Osteoblast (primary cell): ENCODE results near the gene RTBDN. TPM values are rescaled to one million over a fixed set of nuclear protein-coding genes. Genes with fewer than 3 reads are reported as not detected.
A peak's percentile ranks its signal among the peaks of the same experiment; 100 is the strongest.

Source experiments
- DNase-seq: peaks from one replicate; pipeline ENCODE4 v3.0.0; 2011; ENCODE audit warnings: low spot score, mixed read lengths; ENCODE audit not compliant: insufficient read length; ENCODE audit errors: missing footprints
- H2AFZ ChIP-seq: 2 replicates; pipeline ENCODE4 v1.6.0; 2011; ENCODE audit warnings: mild to moderate bottlenecking, low read length
- H3K27ac ChIP-seq: 2 replicates; pipeline ENCODE4 v1.5.1; 2011; ENCODE audit warnings: mild to moderate bottlenecking, low read depth, low read length, moderate library complexity
- H3K27me3 ChIP-seq: 2 replicates; pipeline ENCODE4 v1.6.0; 2012; ENCODE audit warnings: mild to moderate bottlenecking, control low read depth, inconsistent platforms, low read length, moderate library complexity; ENCODE audit not compliant: insufficient read depth
- H3K36me3 ChIP-seq: 2 replicates; pipeline ENCODE4 v1.5.1; 2011; ENCODE audit warnings: mild to moderate bottlenecking, low read length, control low read depth, moderate library complexity; ENCODE audit not compliant: insufficient read depth
- H3K4me1 ChIP-seq: 2 replicates; pipeline ENCODE4 v1.5.1; 2011; ENCODE audit warnings: mild to moderate bottlenecking, low read length, control low read depth, moderate library complexity; ENCODE audit not compliant: insufficient read depth
- H3K4me2 ChIP-seq: 2 replicates; pipeline ENCODE4 v1.6.0; 2011; ENCODE audit warnings: mild to moderate bottlenecking, low read length; ENCODE audit not compliant: insufficient read depth
- H3K4me3 ChIP-seq: fragments of 200-600 bp; sonication (generic); 3 replicates; pipeline ENCODE4 v1.5.1; 2012; ENCODE audit warnings: mild to moderate bottlenecking, low read length, inconsistent platforms; ENCODE audit not compliant: insufficient read depth
- H3K79me2 ChIP-seq: 2 replicates; pipeline ENCODE4 v1.6.0; 2012; ENCODE audit warnings: mild to moderate bottlenecking, low read length, control low read depth, inconsistent platforms; ENCODE audit not compliant: insufficient read depth
- H3K9me3 ChIP-seq: 2 replicates; pipeline ENCODE4 v1.5.1; 2011; ENCODE audit warnings: low read depth, low read length, control low read depth
- H4K20me1 ChIP-seq: 2 replicates; pipeline ENCODE4 v1.6.0; 2012; ENCODE audit warnings: mild to moderate bottlenecking, low read length, control low read depth; ENCODE audit not compliant: insufficient read depth
- total RNA-seq: library from RNA; depleted of rRNA; stranded (reverse); fragments of >200 nt; gene quantifications from 2 replicates; pipeline ENCODE4 v1.2.3, GENCODE V29; 2012
- TF ChIP-seq, protein P1 (sequence below): IDR thresholded peaks from 2 replicates; pipeline ENCODE4 v1.5.1; 2011; ENCODE audit warnings: mild to moderate bottlenecking, low read depth, low read length, moderate library complexity; ENCODE audit errors: extremely low read depth

The RTBDN gene
- total RNA-seq, 1 donor = not detected

DNA sequence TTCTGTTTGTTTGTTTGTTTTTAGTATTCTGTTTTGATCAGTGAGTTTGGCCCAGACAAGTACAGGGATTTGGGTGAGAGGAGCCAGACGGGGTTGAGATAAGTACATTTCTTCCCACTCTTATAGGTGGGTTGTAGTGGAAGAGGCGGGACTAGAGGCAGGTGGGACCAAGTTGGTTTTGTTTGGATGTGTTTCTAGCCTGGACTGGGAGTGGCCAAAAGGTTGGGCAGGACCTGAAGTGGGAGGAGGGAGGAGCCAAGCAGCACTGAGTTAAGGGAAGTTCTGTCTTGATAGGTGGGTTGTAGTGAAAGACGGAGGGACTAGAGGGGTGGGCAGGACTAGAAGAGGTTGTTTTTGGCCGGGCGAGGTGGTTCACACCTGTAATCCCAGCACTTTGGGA lies 37.9 kb upstream of the RTBDN start:
- Histone ChIP-seq H3K4me1 (no peaks in the 10 kb centered on the region), H3K36me3 (no peaks in the 10 kb centered on the region), H3K79me2 (no peaks in the 10 kb centered on the region), H4K20me1 (no peaks in the 10 kb centered on the region), H3K4me2 (no peak overlapping the region), H3K27ac (no peak overlapping the region), H3K27me3 (no peaks in the 10 kb centered on the region), H2AFZ (no peak overlapping the region), H3K9me3 (no peaks in the 10 kb centered on the region), H3K4me3 (no peak overlapping the region)
- TF ChIP-seq, protein P1, sequence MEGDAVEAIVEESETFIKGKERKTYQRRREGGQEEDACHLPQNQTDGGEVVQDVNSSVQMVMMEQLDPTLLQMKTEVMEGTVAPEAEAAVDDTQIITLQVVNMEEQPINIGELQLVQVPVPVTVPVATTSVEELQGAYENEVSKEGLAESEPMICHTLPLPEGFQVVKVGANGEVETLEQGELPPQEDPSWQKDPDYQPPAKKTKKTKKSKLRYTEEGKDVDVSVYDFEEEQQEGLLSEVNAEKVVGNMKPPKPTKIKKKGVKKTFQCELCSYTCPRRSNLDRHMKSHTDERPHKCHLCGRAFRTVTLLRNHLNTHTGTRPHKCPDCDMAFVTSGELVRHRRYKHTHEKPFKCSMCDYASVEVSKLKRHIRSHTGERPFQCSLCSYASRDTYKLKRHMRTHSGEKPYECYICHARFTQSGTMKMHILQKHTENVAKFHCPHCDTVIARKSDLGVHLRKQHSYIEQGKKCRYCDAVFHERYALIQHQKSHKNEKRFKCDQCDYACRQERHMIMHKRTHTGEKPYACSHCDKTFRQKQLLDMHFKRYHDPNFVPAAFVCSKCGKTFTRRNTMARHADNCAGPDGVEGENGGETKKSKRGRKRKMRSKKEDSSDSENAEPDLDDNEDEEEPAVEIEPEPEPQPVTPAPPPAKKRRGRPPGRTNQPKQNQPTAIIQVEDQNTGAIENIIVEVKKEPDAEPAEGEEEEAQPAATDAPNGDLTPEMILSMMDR = no peak
- peak; percentile 89 for DNase-seq

GRCh38 chr19:12871681-12872080 lies 37.3 kb upstream of the RTBDN start:
- Histone ChIP-seq H3K27ac (no peak overlapping the region), H3K4me3 (no peak overlapping the region), H3K79me2 (no peaks in the 10 kb centered on the region), H4K20me1 (no peaks in the 10 kb centered on the region), H3K4me1 (no peaks in the 10 kb centered on the region), H3K4me2 (no peak overlapping the region), H3K27me3 (no peaks in the 10 kb centered on the region), H3K9me3 (no peaks in the 10 kb centered on the region), H3K36me3 (no peaks in the 10 kb centered on the region), H2AFZ (no peak overlapping the region)
- TF ChIP-seq, protein P1 = no peak
- DNase-seq = no peak

DNA sequence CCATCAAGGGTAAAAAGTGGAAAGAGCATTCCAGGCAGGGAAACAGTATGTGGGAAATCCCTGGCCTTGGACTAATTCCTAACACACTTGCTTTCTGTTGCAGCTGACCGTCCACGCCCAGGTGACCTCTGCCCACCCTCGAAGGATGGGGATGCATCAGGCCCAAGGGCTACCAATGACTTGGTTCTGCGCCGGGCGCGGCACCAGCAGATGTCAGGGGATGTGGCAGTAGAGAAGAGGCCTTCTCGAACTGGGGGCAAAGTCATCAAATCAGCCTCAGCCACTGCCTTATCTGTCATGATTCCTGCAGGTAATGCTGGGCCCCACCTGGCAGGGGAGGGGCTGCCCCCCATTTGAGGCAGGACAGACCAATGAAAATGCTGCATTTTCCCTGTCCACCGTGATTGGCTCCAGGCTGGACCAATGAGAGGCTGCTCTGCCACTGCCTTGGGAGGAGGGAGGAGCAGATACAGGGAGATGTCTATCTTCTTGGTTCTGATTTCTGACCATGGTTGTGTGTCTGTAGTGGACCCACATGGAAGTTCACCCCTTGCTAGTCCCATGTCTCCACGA lies 34.2 kb upstream of the RTBDN start:
- TF ChIP-seq, protein P1 = no peak

DNA sequence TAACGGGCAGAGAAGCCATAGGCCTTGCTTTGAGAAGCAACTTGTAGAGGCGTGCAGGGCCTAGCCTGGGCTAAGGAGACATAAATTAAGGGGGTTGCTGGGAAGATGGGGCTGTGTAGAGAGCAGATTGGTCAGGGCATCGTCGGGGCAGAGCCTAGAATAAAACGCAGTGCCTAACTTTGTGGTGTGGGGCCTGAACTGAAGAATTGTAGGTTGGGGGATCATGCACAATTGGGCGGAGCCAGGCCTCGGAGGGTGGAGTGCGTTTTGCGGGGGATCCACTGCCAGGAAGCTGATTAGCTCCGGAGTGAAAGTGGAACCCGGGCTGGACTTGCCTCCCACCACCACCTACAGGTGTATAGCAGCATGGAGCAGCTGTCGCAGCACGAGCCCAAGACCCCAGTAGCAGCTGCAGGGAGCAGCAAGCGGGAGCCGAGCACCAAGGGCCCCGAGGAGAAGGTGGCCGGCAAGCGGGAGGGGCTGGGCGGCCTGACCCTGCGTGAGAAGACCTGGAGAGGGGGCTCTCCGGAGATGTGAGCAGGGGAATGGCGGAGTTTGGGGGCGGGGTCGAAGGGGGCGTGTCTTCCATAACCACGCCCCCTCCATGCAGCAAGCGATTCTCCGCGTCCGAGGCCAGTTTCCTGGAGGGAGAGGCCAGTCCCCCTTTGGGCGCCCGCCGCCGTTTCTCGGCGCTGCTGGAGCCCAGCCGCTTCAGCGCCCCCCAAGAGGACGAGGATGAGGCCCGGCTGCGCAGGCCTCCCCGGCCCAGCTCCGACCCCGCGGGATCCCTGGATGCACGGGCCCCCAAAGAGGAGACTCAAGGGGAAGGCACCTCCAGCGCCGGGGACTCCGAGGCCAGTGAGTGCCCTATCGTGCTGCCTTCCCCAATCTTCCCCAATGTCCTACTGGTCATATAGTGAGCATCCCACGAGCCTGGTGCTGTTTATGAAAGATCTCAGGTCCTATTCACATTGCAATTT lies 33.0 kb upstream of the RTBDN start:
- DNase-seq = peak; percentile 96
- TF ChIP-seq, protein P1 = no peak
- Histone ChIP-seq H3K79me2 (no peaks in the 10 kb centered on the region), H3K4me3 (peak overlapping the region; percentile 65), H3K36me3 (no peaks in the 10 kb centered on the region), H3K4me1 (no peaks in the 10 kb centered on the region), H2AFZ (peak overlapping the region; percentile 77), H3K4me2 (peak overlapping the region; percentile 83), H3K27ac (no peak overlapping the region), H4K20me1 (no peaks in the 10 kb centered on the region), H3K27me3 (no peaks in the 10 kb centered on the region), H3K9me3 (no peaks in the 10 kb centered on the region)

More for the DNA sequence above, 34.2 kb upstream of the RTBDN start:
- Histone ChIP-seq H3K9me3 (no peaks in the 10 kb centered on the region), H3K4me3 (no peak overlapping the region), H3K27me3 (no peaks in the 10 kb centered on the region), H3K27ac (no peak overlapping the region), H3K4me2 (no peak overlapping the region), H4K20me1 (no peaks in the 10 kb centered on the region), H3K4me1 (no peaks in the 10 kb centered on the region), H2AFZ (no peak overlapping the region), H3K36me3 (no peaks in the 10 kb centered on the region), H3K79me2 (no peaks in the 10 kb centered on the region)
- DNase-seq = peak; percentile 86
